Kidney (tissue), 14 donors: ENCODE measurements around the gene TTC28. TPM values are rescaled to one million over a fixed set of nuclear protein-coding genes. Genes with fewer than 3 reads are reported as not detected.

ENCODE experiments used
- DNase-seq, 5 donors: peaks; one replicate each; pipeline ENCODE4 v3.0.0-alpha.2; 2013 to 2020
- FAIRE-seq: peaks from 2 replicates; lab custom pipeline; 2012; peaks lifted over from hg19 to GRCh38; lab: Jason Lieb, UNC
- H3K27ac ChIP-seq, 2 donors: one replicate each; pipeline ENCODE4 v1.7.0; 2013; ENCODE audit warnings: low read depth in 2 of 2, low read length in 2 of 2, inconsistent platforms in 1 of 2
- H3K27me3 ChIP-seq: one replicate; pipeline ENCODE4 v1.7.1; 2013; ENCODE audit warnings: low read length, inconsistent platforms; ENCODE audit not compliant: control insufficient read depth, insufficient read depth
- H3K36me3 ChIP-seq, 3 donors: one replicate each; pipeline versions ENCODE4 v1.7.0 to v1.7.1; 2013; ENCODE audit warnings: low read length in 3 of 3, control low read depth in 1 of 3, inconsistent platforms in 1 of 3; ENCODE audit not compliant: insufficient read depth in 3 of 3, control insufficient read depth in 2 of 3
- H3K4me1 ChIP-seq, 3 donors: one replicate each; pipeline versions ENCODE4 v1.7.0 to v1.7.1; 2013; ENCODE audit warnings: low read length in 3 of 3, inconsistent platforms in 1 of 3, low read depth in 1 of 3; ENCODE audit not compliant: control insufficient read depth in 2 of 3, insufficient read depth in 2 of 3
- H3K4me3 ChIP-seq, 3 donors: one replicate each; pipeline versions ENCODE4 v1.7.0 to v1.8.1; 2013; ENCODE audit warnings: low read length in 3 of 3, control low read depth in 1 of 3, inconsistent platforms in 1 of 3
- H3K9ac ChIP-seq, 3 donors: one replicate each; pipeline versions ENCODE4 v1.7.0 to v1.7.1; 2013; ENCODE audit warnings: low read length in 3 of 3, control low read depth in 1 of 3, inconsistent platforms in 1 of 3
- H3K9me3 ChIP-seq, 3 donors: one replicate each; pipeline versions ENCODE4 v1.7.0 to v1.7.1; 2013; ENCODE audit warnings: low read length in 3 of 3, control low read depth in 1 of 3, inconsistent platforms in 1 of 3; ENCODE audit not compliant: control insufficient read depth in 2 of 3, insufficient read depth in 1 of 3
- intact Hi-C: fragments of 100-400 bp; cut with DNase I; formaldehyde crosslinking; loops from one replicate; pipeline ENCODE4 v1.11.1; 2022
- polyA plus RNA-seq: library from polyadenylated mRNA; stranded (reverse); fragments of 350-450 nt; fragmentation: Illumina TruSeq; extraction: RNeasy Lipid Tissue Mini Kit (QIAGEN cat#74804); gene quantifications from one replicate; pipeline ENCODE4 v1.2.3, GENCODE V29; 2014; ENCODE audit warnings: low read depth, low replicate concordance; ENCODE audit not compliant: insufficient read depth
- total RNA-seq: library from RNA; stranded (reverse); fragmentation: NEBNext Ultra II Directional; extraction: Animal tissue kit (Norgen Biotek cat#: 25700); gene quantifications from one replicate; pipeline ENCODE4 v1.2.1, GENCODE V29; 2021
- TF ChIP-seq, protein P1 (sequence below): IDR thresholded peaks from 3 replicates; pipeline ENCODE4 v1.5.1; 2012; ENCODE audit warnings: mild to moderate bottlenecking, moderate library complexity, borderline replicate concordance; ENCODE audit not compliant: insufficient read depth; ENCODE audit errors: extremely low read depth
- donor health status: control.
- donor health status: control.
- donor health status: control.
- donor health status: control.
- donor health status: control.
- donor health status: DM: yes; HTN: yes; CAD: no.
- donor health status: Normal renal cell carcinoma (clear cell type).

Gene TTC28
- total and polyA plus RNA-seq, 2 donors from 2014 or later, result 3.5 to 40.2 TPM

DNA sequence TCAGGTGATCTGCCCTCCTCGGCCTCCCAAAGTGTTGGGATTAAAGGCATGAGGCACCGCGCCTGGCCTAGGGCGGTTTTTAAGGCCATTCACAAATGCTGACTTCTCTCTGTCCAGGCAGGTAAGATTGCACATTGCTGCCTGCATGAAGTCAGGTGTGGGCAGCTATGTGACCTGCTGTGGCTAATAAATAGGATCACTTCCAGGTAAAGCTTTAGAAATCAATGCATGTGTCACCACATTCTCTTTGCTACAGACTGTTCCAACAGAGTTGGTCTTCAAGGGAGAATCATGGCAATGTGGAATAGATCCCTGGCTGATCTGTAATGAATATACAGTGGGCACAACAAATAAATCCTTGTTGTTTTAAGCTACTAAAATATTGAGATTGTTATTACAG, 500.2 kb downstream of the TTC28 start:
- FAIRE-seq, result no peak
- intact Hi-C loops, result no loop called here

DNA sequence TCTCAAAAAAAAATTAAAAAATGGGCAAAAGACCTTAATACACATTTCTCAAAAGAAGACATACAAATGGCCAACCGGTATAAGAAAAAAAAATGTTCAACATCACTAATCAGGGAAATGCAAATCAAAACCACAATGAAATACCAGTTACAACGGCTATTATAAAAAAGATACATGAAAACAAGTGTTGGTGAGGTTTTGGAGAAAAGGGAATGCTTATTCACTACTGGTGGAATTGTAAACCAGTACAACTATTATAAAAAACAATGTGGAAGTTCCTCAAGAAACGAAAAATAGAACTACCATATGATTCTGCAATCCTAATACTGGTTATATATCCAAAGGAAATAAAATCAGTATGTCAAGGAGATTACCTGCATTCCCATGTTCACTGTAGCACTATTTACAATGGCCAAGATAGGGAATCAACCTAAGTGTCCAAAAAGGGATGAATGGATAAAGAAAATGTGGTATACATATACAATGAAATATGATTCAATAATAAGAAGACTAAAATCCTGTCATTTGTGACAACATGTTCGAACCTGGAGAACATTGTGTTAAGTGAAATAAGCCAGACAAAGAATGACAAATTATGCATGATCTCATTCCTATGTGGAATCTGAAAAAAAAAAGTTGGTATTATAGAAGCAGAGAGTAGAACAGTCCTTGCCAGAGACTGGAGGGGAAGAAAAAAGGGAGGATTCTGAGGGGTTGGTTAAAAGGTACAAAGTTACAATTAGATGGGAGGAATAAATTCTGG, 503.7 kb downstream of the TTC28 start:
- no peak overlapping the region for H3K9ac ChIP-seq
- peaks cover 0 to 4% (median 0%) of the 10 kb centered on the region in 3 donors for H3K4me1 ChIP-seq
- H3K27me3 ChIP-seq, result no peaks in the 10 kb centered on the region
- TF ChIP-seq, protein P1, sequence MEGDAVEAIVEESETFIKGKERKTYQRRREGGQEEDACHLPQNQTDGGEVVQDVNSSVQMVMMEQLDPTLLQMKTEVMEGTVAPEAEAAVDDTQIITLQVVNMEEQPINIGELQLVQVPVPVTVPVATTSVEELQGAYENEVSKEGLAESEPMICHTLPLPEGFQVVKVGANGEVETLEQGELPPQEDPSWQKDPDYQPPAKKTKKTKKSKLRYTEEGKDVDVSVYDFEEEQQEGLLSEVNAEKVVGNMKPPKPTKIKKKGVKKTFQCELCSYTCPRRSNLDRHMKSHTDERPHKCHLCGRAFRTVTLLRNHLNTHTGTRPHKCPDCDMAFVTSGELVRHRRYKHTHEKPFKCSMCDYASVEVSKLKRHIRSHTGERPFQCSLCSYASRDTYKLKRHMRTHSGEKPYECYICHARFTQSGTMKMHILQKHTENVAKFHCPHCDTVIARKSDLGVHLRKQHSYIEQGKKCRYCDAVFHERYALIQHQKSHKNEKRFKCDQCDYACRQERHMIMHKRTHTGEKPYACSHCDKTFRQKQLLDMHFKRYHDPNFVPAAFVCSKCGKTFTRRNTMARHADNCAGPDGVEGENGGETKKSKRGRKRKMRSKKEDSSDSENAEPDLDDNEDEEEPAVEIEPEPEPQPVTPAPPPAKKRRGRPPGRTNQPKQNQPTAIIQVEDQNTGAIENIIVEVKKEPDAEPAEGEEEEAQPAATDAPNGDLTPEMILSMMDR, result no peak
- no peak for FAIRE-seq
- H3K36me3 ChIP-seq, result no peaks in the 10 kb centered on the region
- no peaks in the 10 kb centered on the region for H3K9me3 ChIP-seq
- H3K27ac ChIP-seq, result no peak overlapping the region
- DNase-seq, result no peak
- intact Hi-C loops, result no loop called here
- H3K4me3 ChIP-seq, result no peak overlapping the region

More for the DNA sequence above, 500.2 kb downstream of the TTC28 start:
- no peaks in the 10 kb centered on the region for H3K36me3 ChIP-seq
- no peaks in the 10 kb centered on the region for H3K27me3 ChIP-seq
- TF ChIP-seq, protein P1, result no peak
- H3K9me3 ChIP-seq, result no peaks in the 10 kb centered on the region
- no peak for DNase-seq
- no peak overlapping the region for H3K27ac ChIP-seq
- H3K9ac ChIP-seq, result no peak overlapping the region
- no peak overlapping the region for H3K4me3 ChIP-seq
- peaks cover 0 to 2% (median 0%) of the 10 kb centered on the region in 3 donors for H3K4me1 ChIP-seq

DNA sequence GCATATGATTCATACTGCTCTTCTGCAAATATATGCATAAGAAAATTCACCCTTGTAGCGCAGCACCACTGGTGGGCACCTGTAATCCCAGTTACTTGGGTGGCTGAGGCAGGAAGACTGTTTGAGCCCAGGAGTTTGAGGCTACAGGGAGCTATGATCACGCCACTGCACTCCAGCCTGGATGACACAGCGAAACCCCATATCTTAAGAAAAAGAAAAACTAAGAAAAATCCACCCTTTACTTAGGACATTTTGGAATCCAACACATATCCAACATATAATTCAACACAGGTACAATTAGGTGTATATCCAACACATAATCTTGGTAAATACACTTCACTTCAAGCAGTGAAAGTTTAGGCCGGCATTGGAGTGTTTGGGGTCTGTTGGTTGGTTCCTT, 505.1 kb downstream of the TTC28 start:
- FAIRE-seq, result no peak
- no peaks in the 10 kb centered on the region for H3K27me3 ChIP-seq
- intact Hi-C loops, result no loop called here
- H3K4me1 ChIP-seq, result peaks cover 0 to 4% (median 0%) of the 10 kb centered on the region in 3 donors
- no peaks in the 10 kb centered on the region for H3K36me3 ChIP-seq
- DNase-seq, result no peak
- TF ChIP-seq, protein P1, result no peak
- H3K9ac ChIP-seq, result no peak overlapping the region
- H3K27ac ChIP-seq, result no peak overlapping the region
- no peak overlapping the region for H3K4me3 ChIP-seq
- no peaks in the 10 kb centered on the region for H3K9me3 ChIP-seq
